Endothelial cell of umbilical vein (primary cell): ENCODE measurements around the gene KCNB1. TPM values are rescaled to one million over a fixed set of nuclear protein-coding genes. Genes with fewer than 3 reads are reported as not detected.

Experiments
- BruUV-seq: library from RNA; stranded (reverse); fragments of 400-500 nt; replicated peaks from 2 replicates; lab custom pipeline; 2021; lab: Mats Ljungman, UMichigan
- CTCF ChIA-PET: fragments of 300-600, 350-600 bp; sonication (Branson Sonifier 250); formaldehyde crosslinking; loops from one replicate; lab custom pipeline; 2021; ENCODE audit warnings: antibody characterized with exemption, inconsistent platforms; lab: Charles Lee
- POLR2A ChIA-PET: fragments of 300-600, 350-600 bp; sonication (Branson Sonifier 250); formaldehyde crosslinking; loops from one replicate; lab custom pipeline; 2021; ENCODE audit warnings: antibody characterized with exemption, inconsistent platforms; lab: Charles Lee
- DNase-seq: peaks from one replicate; pipeline ENCODE4 v3.0.0-alpha.2; 2011; ENCODE audit warnings: low read depth, low spot score
- FAIRE-seq: peaks from 2 replicates; lab custom pipeline; 2011; peaks lifted over from hg19 to GRCh38; lab: Jason Lieb, UNC
- H2AFZ ChIP-seq: 2 replicates; pipeline ENCODE4 v1.6.0; 2012; ENCODE audit warnings: low read depth, low read length, control low read depth, inconsistent platforms
- H3K27ac ChIP-seq: 2 replicates; pipeline ENCODE4 v1.5.1; 2011; ENCODE audit warnings: low read depth, mild to moderate bottlenecking, control low read depth, low read length, moderate library complexity; ENCODE audit not compliant: insufficient read depth
- H3K27me3 ChIP-seq, 2 experiments: 2 replicates each; pipeline versions ENCODE4 v1.6.0 to v1.6.1; 2011; ENCODE audit warnings: low read length in 2 of 2, mixed read lengths in 1 of 2; ENCODE audit not compliant: control insufficient read depth in 2 of 2, insufficient read depth in 2 of 2
- H3K36me3 ChIP-seq, 2 experiments: 2 replicates in 1 of 2; 3 replicates in 1 of 2; pipeline ENCODE4 v1.5.1; 2011; ENCODE audit warnings: low read length in 2 of 2, mild to moderate bottlenecking in 1 of 2, moderate library complexity in 1 of 2; ENCODE audit not compliant: control insufficient read depth in 2 of 2, insufficient read depth in 2 of 2; ENCODE audit errors: extremely low read depth in 1 of 2
- H3K4me1 ChIP-seq: 3 replicates; pipeline ENCODE4 v1.5.1; 2011; ENCODE audit warnings: mild to moderate bottlenecking, low read length; ENCODE audit not compliant: control insufficient read depth, insufficient read depth; ENCODE audit errors: extremely low read depth
- H3K4me2 ChIP-seq: 2 replicates; pipeline ENCODE4 v1.6.1; 2011; ENCODE audit warnings: low read length, control low read depth, mixed read lengths; ENCODE audit not compliant: insufficient read depth
- H3K4me3 ChIP-seq, 3 experiments: fragments of 200-600 bp in 1 of 3; sonication (generic), shearing (Covaris generic) in 1 of 3; replicated peaks in 1 of 3; 2 replicates each; pipeline ENCODE4 v1.5.1; 2011 to 2016; ENCODE audit warnings: control low read depth in 3 of 3, low read length in 3 of 3, mild to moderate bottlenecking in 2 of 3, inconsistent platforms in 1 of 3, low read depth in 1 of 3, moderate library complexity in 1 of 3; ENCODE audit not compliant: insufficient read depth in 1 of 3
- H3K79me2 ChIP-seq: 2 replicates; pipeline ENCODE4 v1.6.0; 2012; ENCODE audit warnings: low read length, inconsistent platforms; ENCODE audit not compliant: control insufficient read depth, insufficient read depth
- H3K9ac ChIP-seq: replicated peaks from 2 replicates; pipeline ENCODE3; 2011; ENCODE audit warnings: low read length, control low read depth; ENCODE audit not compliant: insufficient read depth; ENCODE audit errors: extremely low read depth
- H3K9me1 ChIP-seq: replicated peaks from 3 replicates; pipeline ENCODE4 v1.6.0; 2011; ENCODE audit warnings: mild to moderate bottlenecking, low read length; ENCODE audit not compliant: control insufficient read depth, insufficient read depth; ENCODE audit errors: extremely low read depth
- H3K9me3 ChIP-seq: replicated peaks from 2 replicates; pipeline ENCODE4 v1.5.1; 2012; ENCODE audit warnings: low read length, inconsistent platforms; ENCODE audit not compliant: control insufficient read depth, insufficient read depth
- H4K20me1 ChIP-seq: replicated peaks from 2 replicates; pipeline ENCODE3; 2011; ENCODE audit warnings: mild to moderate bottlenecking, low read length; ENCODE audit not compliant: control insufficient read depth, insufficient read depth; ENCODE audit errors: extremely low read depth
- EZH2 ChIP-seq: IDR thresholded peaks from 2 replicates; pipeline ENCODE4 v1.6.1; 2012; ENCODE audit warnings: borderline replicate concordance, low read depth, mild to moderate bottlenecking, moderate library complexity, low read length, inconsistent platforms; ENCODE audit not compliant: severe bottlenecking
- FOS ChIP-seq: IDR thresholded peaks from 2 replicates; pipeline ENCODE4 v1.6.1; 2011; ENCODE audit warnings: mild to moderate bottlenecking, low read length, moderate library complexity, borderline replicate concordance; ENCODE audit not compliant: insufficient read depth
- GATA2 ChIP-seq: IDR thresholded peaks from 2 replicates; pipeline ENCODE4 v1.7.0; 2011; ENCODE audit warnings: low read depth, mild to moderate bottlenecking, moderate library complexity, mixed read lengths, low read length; ENCODE audit not compliant: insufficient read length, insufficient read depth
- JUN ChIP-seq: IDR thresholded peaks from 2 replicates; pipeline ENCODE4 v1.6.1; 2011; ENCODE audit warnings: borderline replicate concordance, low read depth; ENCODE audit not compliant: insufficient read length, insufficient read depth
- MYC ChIP-seq: IDR thresholded peaks from one replicate; pipeline ENCODE4 v1.6.1; 2011; ENCODE audit warnings: mild to moderate bottlenecking, low read depth, low read length
- POLR2A ChIP-seq: IDR thresholded peaks from 2 replicates; pipeline ENCODE4 v1.6.1; 2012; ENCODE audit warnings: low read depth, mild to moderate bottlenecking, control low read depth, low read length
- POLR2AphosphoS5 ChIP-seq: IDR thresholded peaks from 2 replicates; pipeline ENCODE4 v1.6.1; 2012; ENCODE audit warnings: low read depth, mild to moderate bottlenecking, control low read depth, low read length, moderate library complexity; ENCODE audit not compliant: insufficient read depth
- dilution Hi-C: fragments of 300-500 bp; cut with MboI; formaldehyde crosslinking; loops from one replicate; pipeline ENCODE4 v1.15.0; 2019; ENCODE audit warnings: low sequenced_read_pairs; ENCODE audit not compliant: extremely low pct_ligation_motif_present
- intact Hi-C: fragments of 100-400 bp; cut with micrococcal nuclease; formaldehyde crosslinking; loops from one replicate; pipeline ENCODE4 v1.10.0; 2022
- polyA plus RNA-seq, 4 experiments: library from polyadenylated mRNA; depleted of rRNA in 3 of 4; stranded (reverse) in 3 of 4; unstranded in 1 of 4; fragments of >200 nt; gene quantifications; 2 replicates each; pipeline versions ENCODE4 v1.2.1 to v1.2.3, GENCODE V29; 2011 to 2012; ENCODE audit warnings: missing spikeins in 1 of 4
- total RNA-seq: library from RNA; stranded (reverse); gene quantifications from 2 replicates; pipeline ENCODE4 v1.2.3, GENCODE V29; 2021
- TF ChIP-seq, protein P1 (sequence below): IDR thresholded peaks from 2 replicates; pipeline ENCODE4 v1.6.1; 2011; ENCODE audit not compliant: insufficient read depth, insufficient read length
- TF ChIP-seq, protein P2 (sequence below), 2 donors: IDR thresholded peaks; 1 replicate in 1 of 2; 2 replicates in 1 of 2; pipeline ENCODE4 v1.5.1; 2011; ENCODE audit warnings: low read length in 2 of 2, mild to moderate bottlenecking in 2 of 2, moderate library complexity in 2 of 2, control low read depth in 1 of 2, inconsistent platforms in 1 of 2, low read depth in 1 of 2; ENCODE audit not compliant: insufficient read depth in 1 of 2; ENCODE audit errors: extremely low read depth in 1 of 2

The KCNB1 gene
- total and polyA plus RNA-seq, 2 donors (not counting 3 experiments of a cell fraction or from before 2014, with no cell fraction given), result not detected

DNA sequence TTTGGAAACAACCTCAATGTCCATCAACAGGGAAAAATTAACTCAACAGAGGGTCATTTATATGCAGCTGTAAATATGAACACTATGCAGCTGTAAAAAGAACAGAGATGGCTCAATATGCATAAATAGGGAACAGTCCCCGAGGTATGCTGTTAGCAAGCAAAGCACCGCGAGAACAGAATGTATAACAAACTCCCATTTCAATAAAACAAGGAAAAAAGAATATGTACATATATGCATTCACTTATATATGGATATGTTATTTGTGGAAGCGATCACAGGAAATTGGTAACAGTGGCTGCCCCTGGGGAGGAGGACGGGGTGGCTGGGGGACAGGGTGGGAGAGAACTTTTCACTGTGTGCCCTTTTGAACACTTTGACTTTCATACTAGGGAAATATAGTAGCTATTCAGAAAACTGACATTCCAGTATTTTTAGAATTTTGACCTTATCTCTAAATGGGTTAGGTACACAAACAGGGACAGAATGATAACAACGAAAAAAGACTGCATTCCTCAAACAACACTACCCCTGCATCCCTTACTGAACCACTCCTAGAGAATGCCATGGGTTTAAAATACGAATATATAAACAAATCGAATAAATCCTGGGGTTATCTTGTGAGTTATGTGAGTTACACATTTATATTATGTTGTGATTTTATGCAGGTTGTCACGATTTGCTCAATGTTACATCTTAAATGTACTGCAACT is 64.5 kb downstream of the KCNB1 start:
- Histone ChIP-seq H3K27me3 (peaks cover 10 to 14% of the 10 kb centered on the region in 2 experiments), H2AFZ (no peak overlapping the region), H3K4me1 (no peaks in the 10 kb centered on the region), H3K36me3 (no peaks in the 10 kb centered on the region), H3K79me2 (no peaks in the 10 kb centered on the region), H3K4me3 (no peak overlapping the region), H3K9me3 (no peaks in the 10 kb centered on the region), H4K20me1 (no peaks in the 10 kb centered on the region), H3K9me1 (no peaks in the 10 kb centered on the region), H3K9ac (no peak overlapping the region), H3K4me2 (no peak overlapping the region), H3K27ac (no peak overlapping the region)
- BruUV-seq, result no TSS peak
- FAIRE-seq (no peak), DNase-seq (no peak)
- TF ChIP-seq POLR2AphosphoS5, result no peak
- TF ChIP-seq GATA2, result no peak
- no peak for TF ChIP-seq MYC
- TF ChIP-seq POLR2A, result no peak
- no peak for TF ChIP-seq FOS
- TF ChIP-seq EZH2, result no peak
- TF ChIP-seq, protein P1, sequence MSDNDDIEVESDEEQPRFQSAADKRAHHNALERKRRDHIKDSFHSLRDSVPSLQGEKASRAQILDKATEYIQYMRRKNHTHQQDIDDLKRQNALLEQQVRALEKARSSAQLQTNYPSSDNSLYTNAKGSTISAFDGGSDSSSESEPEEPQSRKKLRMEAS, result no peak
- TF ChIP-seq, protein P2, sequence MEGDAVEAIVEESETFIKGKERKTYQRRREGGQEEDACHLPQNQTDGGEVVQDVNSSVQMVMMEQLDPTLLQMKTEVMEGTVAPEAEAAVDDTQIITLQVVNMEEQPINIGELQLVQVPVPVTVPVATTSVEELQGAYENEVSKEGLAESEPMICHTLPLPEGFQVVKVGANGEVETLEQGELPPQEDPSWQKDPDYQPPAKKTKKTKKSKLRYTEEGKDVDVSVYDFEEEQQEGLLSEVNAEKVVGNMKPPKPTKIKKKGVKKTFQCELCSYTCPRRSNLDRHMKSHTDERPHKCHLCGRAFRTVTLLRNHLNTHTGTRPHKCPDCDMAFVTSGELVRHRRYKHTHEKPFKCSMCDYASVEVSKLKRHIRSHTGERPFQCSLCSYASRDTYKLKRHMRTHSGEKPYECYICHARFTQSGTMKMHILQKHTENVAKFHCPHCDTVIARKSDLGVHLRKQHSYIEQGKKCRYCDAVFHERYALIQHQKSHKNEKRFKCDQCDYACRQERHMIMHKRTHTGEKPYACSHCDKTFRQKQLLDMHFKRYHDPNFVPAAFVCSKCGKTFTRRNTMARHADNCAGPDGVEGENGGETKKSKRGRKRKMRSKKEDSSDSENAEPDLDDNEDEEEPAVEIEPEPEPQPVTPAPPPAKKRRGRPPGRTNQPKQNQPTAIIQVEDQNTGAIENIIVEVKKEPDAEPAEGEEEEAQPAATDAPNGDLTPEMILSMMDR (IDR thresholded peaks at IDR 0.05; ENCODE audit: extremely low read depth in 1 of 2, insufficient read depth in 1 of 2, low read depth in 1 of 2, low read length in 2 of 2), result no peak
- TF ChIP-seq JUN, result no peak
- dilution Hi-C loops (no loop called here), intact Hi-C loops (no loop called here)
- CTCF ChIA-PET, result interaction anchor here (1.4 to 1.9 kb wide), 3 partner anchors 21 to 66 kb away, joined by 3 to 5 read pairs (median 4); no protein-coding TSS in a partner anchor
- POLR2A ChIA-PET, result no interaction called here
